Keratinocyte (primary cell): ENCODE data around the gene TRAF1. TPM values are rescaled to one million over a fixed set of nuclear protein-coding genes. Genes with fewer than 3 reads are reported as not detected.

Experiments used
- DNase-seq: peaks from one replicate; pipeline ENCODE4 v3.0.0-alpha.2; 2011; ENCODE audit warnings: low read depth, missing footprints, low spot score
- FAIRE-seq: peaks from 2 replicates; lab custom pipeline; 2011; peaks lifted over from hg19 to GRCh38; lab: Jason Lieb, UNC
- H2AFZ ChIP-seq: 2 replicates; pipeline ENCODE4 v1.6.0; 2012; ENCODE audit warnings: low read length, control low read depth, inconsistent platforms; ENCODE audit not compliant: control insufficient read depth
- H3K27ac ChIP-seq: 2 replicates; pipeline ENCODE4 v1.5.1; 2011; ENCODE audit warnings: low read length; ENCODE audit not compliant: control insufficient read depth, insufficient read depth
- H3K27me3 ChIP-seq: 3 replicates; pipeline ENCODE4 v1.6.0; 2011; ENCODE audit warnings: low read length; ENCODE audit not compliant: control insufficient read depth, insufficient read depth; ENCODE audit errors: extremely low read depth
- H3K36me3 ChIP-seq, 2 experiments: 2 replicates in 1 of 2; 3 replicates in 1 of 2; pipeline ENCODE4 v1.5.1; 2011; ENCODE audit warnings: low read length in 2 of 2, mild to moderate bottlenecking in 1 of 2; ENCODE audit not compliant: control insufficient read depth in 2 of 2, insufficient read depth in 2 of 2; ENCODE audit errors: extremely low read depth in 1 of 2
- H3K4me1 ChIP-seq: 3 replicates; pipeline ENCODE4 v1.5.1; 2011; ENCODE audit warnings: low read length; ENCODE audit not compliant: control insufficient read depth, insufficient read depth; ENCODE audit errors: extremely low read depth
- H3K4me2 ChIP-seq: 3 replicates; pipeline ENCODE4 v1.6.0; 2011; ENCODE audit warnings: low read depth, low read length; ENCODE audit not compliant: control insufficient read depth, insufficient read depth; ENCODE audit errors: extremely low read depth
- H3K4me3 ChIP-seq, 3 experiments: fragments of 200-600 bp in 1 of 3; sonication (generic) in 1 of 3; 2 replicates in 2 of 3; 3 replicates in 1 of 3; pipeline ENCODE4 v1.5.1; 2011 to 2016; ENCODE audit warnings: low read length in 3 of 3, mild to moderate bottlenecking in 3 of 3, control low read depth in 2 of 3, inconsistent platforms in 1 of 3, low read depth in 1 of 3, mixed read lengths in 1 of 3, mixed run types in 1 of 3, moderate library complexity in 1 of 3; ENCODE audit not compliant: control insufficient read depth in 2 of 3, insufficient read depth in 2 of 3; ENCODE audit errors: extremely low read depth in 1 of 3
- H3K79me2 ChIP-seq: 2 replicates; pipeline ENCODE4 v1.6.0; 2012; ENCODE audit warnings: low read length; ENCODE audit not compliant: control insufficient read depth, insufficient read depth
- H3K9ac ChIP-seq: 3 replicates; pipeline ENCODE4 v1.6.0; 2011; ENCODE audit warnings: low read length; ENCODE audit not compliant: control insufficient read depth, insufficient read depth; ENCODE audit errors: extremely low read depth
- H3K9me1 ChIP-seq: 3 replicates; pipeline ENCODE4 v1.6.0; 2011; ENCODE audit warnings: low read length; ENCODE audit not compliant: control insufficient read depth, insufficient read depth; ENCODE audit errors: extremely low read depth
- H3K9me3 ChIP-seq: 2 replicates; pipeline ENCODE4 v1.5.1; 2012; ENCODE audit warnings: low read depth, low read length; ENCODE audit not compliant: control insufficient read depth
- H4K20me1 ChIP-seq: 3 replicates; pipeline ENCODE4 v1.6.0; 2011; ENCODE audit warnings: low read length; ENCODE audit not compliant: control insufficient read depth, insufficient read depth; ENCODE audit errors: extremely low read depth
- EZH2 ChIP-seq: IDR thresholded peaks from one replicate; pipeline ENCODE4 v1.6.1; 2012; ENCODE audit warnings: inconsistent platforms, mild to moderate bottlenecking, low read length, moderate library complexity
- dilution Hi-C: fragments of 300-500 bp; cut with MboI; formaldehyde crosslinking; loops from one replicate; pipeline ENCODE4 v1.7.0; 2020; ENCODE audit warnings: low sequenced_read_pairs; ENCODE audit not compliant: extremely low pct_ligation_motif_present
- polyA plus RNA-seq, 5 experiments: library from polyadenylated mRNA; depleted of rRNA in 3 of 5; stranded (reverse) in 3 of 5; stranded (forward) in 1 of 5; unstranded in 1 of 5; fragments of >200 nt; gene quantifications; 1 replicate in 1 of 5; 2 replicates in 3 of 5; 3 replicates in 1 of 5; pipeline versions ENCODE4 v1.2.1 to v1.2.3, GENCODE V29; 2011 to 2012; ENCODE audit warnings: missing spikeins in 2 of 5, low read depth in 1 of 5, low replicate concordance in 1 of 5
- TF ChIP-seq, protein P1 (sequence below), 3 experiments: IDR thresholded peaks in 1 of 3; conservative IDR thresholded peaks in 1 of 3; optimal IDR thresholded peaks in 1 of 3; 2 replicates in 2 of 3; 3 replicates in 1 of 3; pipeline versions ENCODE3 to v1.5.1; 2011; ENCODE audit warnings: low read length in 3 of 3, mild to moderate bottlenecking in 3 of 3, moderate library complexity in 2 of 3, control low read depth in 1 of 3, inconsistent platforms in 1 of 3; ENCODE audit not compliant: insufficient read depth in 2 of 3; ENCODE audit errors: extremely low read depth in 1 of 3

TRAF1 gene
- polyA plus RNA-seq, 1 donor (not counting 4 experiments of a cell fraction or from before 2014, with no cell fraction given), result 1.2 TPM

DNA sequence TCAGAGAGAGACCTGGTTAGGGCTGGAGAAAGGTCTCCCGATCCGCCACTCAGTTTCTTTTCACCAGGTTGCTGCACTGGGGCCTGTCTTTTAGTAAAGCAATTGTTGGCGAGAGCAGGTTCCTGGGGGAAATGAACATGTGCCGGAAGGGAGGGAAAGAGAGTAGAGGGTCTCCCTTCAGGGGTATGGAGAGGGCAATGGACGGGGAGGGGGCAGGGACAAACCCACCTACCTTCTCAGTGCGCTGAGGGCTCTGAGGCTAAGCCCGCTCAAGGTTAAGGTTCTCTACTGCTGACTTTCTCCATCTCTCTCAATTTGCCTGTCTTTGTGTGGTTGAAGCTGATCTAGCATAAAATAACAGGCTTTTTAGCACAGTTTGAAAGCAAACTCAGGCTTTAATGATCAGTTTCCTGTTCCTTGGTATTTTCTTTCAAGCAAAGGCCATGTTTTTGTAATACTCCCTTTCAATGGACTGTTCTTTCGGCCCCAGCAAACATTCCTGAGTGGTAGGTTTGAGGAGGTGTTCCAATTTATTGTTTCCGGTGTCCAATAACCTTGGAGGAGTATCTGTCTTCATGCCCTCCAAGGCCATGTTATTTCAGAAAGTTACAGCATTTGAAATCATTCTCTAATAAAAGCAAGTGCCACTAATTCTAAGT, 25.5 kb upstream of the TRAF1 start:
- Histone ChIP-seq H3K79me2 (no peaks in the 10 kb centered on the region), H4K20me1 (no peaks in the 10 kb centered on the region), H3K36me3 (no peaks in the 10 kb centered on the region), H2AFZ (no peak overlapping the region), H3K9me1 (no peaks in the 10 kb centered on the region), H3K4me3 (no peak overlapping the region), H3K9me3 (no peaks in the 10 kb centered on the region), H3K4me1 (no peaks in the 10 kb centered on the region), H3K9ac (no peak overlapping the region), H3K27me3 (no peaks in the 10 kb centered on the region), H3K27ac (no peak overlapping the region), H3K4me2 (no peak overlapping the region)
- DNase-seq, result no peak
- TF ChIP-seq, protein P1, sequence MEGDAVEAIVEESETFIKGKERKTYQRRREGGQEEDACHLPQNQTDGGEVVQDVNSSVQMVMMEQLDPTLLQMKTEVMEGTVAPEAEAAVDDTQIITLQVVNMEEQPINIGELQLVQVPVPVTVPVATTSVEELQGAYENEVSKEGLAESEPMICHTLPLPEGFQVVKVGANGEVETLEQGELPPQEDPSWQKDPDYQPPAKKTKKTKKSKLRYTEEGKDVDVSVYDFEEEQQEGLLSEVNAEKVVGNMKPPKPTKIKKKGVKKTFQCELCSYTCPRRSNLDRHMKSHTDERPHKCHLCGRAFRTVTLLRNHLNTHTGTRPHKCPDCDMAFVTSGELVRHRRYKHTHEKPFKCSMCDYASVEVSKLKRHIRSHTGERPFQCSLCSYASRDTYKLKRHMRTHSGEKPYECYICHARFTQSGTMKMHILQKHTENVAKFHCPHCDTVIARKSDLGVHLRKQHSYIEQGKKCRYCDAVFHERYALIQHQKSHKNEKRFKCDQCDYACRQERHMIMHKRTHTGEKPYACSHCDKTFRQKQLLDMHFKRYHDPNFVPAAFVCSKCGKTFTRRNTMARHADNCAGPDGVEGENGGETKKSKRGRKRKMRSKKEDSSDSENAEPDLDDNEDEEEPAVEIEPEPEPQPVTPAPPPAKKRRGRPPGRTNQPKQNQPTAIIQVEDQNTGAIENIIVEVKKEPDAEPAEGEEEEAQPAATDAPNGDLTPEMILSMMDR (optimal IDR thresholded peaks at IDR 0.05 in 1 of 3, IDR thresholded peaks at IDR 0.05 in 1 of 3, conservative IDR thresholded peaks at IDR 0.05 in 1 of 3; ENCODE audit: extremely low read depth in 1 of 3, insufficient read depth in 2 of 3, low read length in 3 of 3), result no peak
- no peak for TF ChIP-seq EZH2
- dilution Hi-C loops, result no loop called here
- no peak for FAIRE-seq

DNA sequence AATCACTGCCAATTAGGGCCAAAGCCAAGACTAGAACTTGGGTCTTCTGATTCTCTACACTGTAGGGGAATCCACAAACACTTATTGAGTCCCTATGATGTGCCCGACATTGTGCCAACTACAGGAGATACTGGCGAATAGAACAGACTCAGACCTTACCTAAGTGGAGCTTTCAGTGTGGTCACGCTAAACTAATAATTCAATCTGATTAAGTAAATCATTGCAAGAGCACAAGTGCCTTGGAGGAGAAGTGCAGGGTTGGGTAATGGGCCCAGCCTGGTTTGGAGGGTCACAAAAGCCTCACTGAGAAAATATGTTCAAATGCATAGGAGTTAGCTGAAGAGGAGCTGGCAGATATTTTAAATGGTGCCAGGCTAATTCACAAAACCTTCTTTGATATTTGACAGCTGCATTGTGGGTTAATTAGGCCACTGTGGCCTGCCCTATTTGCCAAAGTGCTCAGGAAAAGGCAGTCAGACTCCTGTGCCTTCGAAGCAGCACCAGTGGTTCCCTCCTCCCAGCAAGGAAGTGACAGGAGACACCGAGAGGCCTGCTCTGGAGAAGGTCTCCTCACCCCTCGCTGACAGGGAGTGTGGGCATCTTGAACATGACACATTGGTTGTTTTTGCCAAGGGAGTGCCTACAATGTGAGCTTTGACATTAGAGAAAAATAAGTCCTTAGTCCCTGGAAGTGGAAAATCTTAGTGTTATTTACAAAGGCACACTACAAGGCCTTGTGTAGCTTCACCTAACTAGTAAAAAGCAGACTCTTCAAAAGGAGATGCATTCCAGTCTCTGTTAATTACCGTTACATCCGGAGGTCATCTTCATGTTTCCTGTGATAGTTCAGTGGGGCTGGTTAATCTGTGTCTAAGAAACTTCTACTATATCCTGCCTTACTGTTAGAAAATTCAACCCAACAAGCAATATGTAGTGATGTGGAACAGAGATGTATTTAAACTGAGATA, 24.1 kb upstream of the TRAF1 start:
- Histone ChIP-seq H3K79me2 (no peaks in the 10 kb centered on the region), H3K9me1 (no peaks in the 10 kb centered on the region), H3K4me2 (no peak overlapping the region), H4K20me1 (no peaks in the 10 kb centered on the region), H3K9me3 (no peaks in the 10 kb centered on the region), H3K4me1 (peaks cover 9% of the 10 kb centered on the region), H3K36me3 (no peaks in the 10 kb centered on the region), H2AFZ (no peak overlapping the region), H3K27ac (no peak overlapping the region), H3K4me3 (no peak overlapping the region), H3K9ac (no peak overlapping the region), H3K27me3 (no peaks in the 10 kb centered on the region)
- no peak for FAIRE-seq
- no peak for TF ChIP-seq EZH2
- TF ChIP-seq, protein P1 (optimal IDR thresholded peaks at IDR 0.05 in 1 of 3, IDR thresholded peaks at IDR 0.05 in 1 of 3, conservative IDR thresholded peaks at IDR 0.05 in 1 of 3; ENCODE audit: extremely low read depth in 1 of 3, insufficient read depth in 2 of 3, low read length in 3 of 3), result no peak
- no peak for DNase-seq
- dilution Hi-C loops, result no loop called here
